Measurements from ENCODE around the gene ZC3H12A. TPM values are rescaled to one million over a fixed set of nuclear protein-coding genes. Genes with fewer than 3 reads are reported as not detected.

Gene ZC3H12A
- total and polyA plus RNA-seq, 2 experiments from 2014 or later, result 30.8 to 46.2 TPM

DNA sequence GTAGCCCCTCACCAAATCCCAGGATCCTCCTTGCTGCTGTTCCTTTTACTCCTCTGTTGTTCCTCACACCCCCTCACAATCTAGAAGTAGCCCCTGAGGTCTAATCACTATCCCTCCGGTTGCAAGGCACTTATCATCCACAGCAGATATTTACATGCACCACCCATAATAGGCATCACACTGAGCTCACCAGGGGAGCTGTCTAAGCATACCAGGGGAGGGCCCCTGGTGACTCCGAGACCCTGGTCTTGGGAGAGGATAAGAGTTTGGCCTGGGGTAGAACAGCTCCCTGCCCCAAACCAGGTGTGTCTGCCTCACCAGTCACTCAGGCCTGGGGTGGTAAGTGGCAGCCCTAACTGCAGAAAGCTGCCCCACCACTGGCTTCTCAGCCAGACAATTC lies 37.3 kb upstream of the ZC3H12A start:
- Histone ChIP-seq H3K4me1 (ENCODE audit: insufficient read depth) (no peaks in the 10 kb centered on the region), H3K27ac (no peak overlapping the region), H3K9me3 (ENCODE audit: low read depth) (no peaks in the 10 kb centered on the region), H3K79me2 (no peaks in the 10 kb centered on the region), H4K20me1 (ENCODE audit: insufficient read depth, poor library complexity, severe bottlenecking) (no peaks in the 10 kb centered on the region), H3K4me3 (no peak overlapping the region), H3K9me2 (replicated peaks; ENCODE audit: insufficient read depth) (no peaks in the 10 kb centered on the region), H3K4me2 (no peak overlapping the region), H2AFZ (no peak overlapping the region), H3K27me3 (peaks cover 10% of the 10 kb centered on the region), H3K36me3 (replicated peaks; ENCODE audit: insufficient read depth, low read depth) (no peaks in the 10 kb centered on the region)
- WGBS (ENCODE audit: low lambda C conversion rate, missing lambda C conversion rate), result 38% methylated on average over 2 of the region's 2 CpGs
- TF ChIP-seq EZH2phosphoT487 (IDR thresholded peaks at IDR 0.05; ENCODE audit: low read depth, severe bottlenecking, unreplicated experiment), result no peak
- TF ChIP-seq EZH2 (IDR thresholded peaks at IDR 0.05; ENCODE audit: borderline replicate concordance), result no peak
- TF ChIP-seq, protein P1, sequence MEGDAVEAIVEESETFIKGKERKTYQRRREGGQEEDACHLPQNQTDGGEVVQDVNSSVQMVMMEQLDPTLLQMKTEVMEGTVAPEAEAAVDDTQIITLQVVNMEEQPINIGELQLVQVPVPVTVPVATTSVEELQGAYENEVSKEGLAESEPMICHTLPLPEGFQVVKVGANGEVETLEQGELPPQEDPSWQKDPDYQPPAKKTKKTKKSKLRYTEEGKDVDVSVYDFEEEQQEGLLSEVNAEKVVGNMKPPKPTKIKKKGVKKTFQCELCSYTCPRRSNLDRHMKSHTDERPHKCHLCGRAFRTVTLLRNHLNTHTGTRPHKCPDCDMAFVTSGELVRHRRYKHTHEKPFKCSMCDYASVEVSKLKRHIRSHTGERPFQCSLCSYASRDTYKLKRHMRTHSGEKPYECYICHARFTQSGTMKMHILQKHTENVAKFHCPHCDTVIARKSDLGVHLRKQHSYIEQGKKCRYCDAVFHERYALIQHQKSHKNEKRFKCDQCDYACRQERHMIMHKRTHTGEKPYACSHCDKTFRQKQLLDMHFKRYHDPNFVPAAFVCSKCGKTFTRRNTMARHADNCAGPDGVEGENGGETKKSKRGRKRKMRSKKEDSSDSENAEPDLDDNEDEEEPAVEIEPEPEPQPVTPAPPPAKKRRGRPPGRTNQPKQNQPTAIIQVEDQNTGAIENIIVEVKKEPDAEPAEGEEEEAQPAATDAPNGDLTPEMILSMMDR (IDR thresholded peaks at IDR 0.05; ENCODE audit: poor library complexity), result no peak
- DNase-seq (ENCODE audit: low spot score), result no peak

DNA sequence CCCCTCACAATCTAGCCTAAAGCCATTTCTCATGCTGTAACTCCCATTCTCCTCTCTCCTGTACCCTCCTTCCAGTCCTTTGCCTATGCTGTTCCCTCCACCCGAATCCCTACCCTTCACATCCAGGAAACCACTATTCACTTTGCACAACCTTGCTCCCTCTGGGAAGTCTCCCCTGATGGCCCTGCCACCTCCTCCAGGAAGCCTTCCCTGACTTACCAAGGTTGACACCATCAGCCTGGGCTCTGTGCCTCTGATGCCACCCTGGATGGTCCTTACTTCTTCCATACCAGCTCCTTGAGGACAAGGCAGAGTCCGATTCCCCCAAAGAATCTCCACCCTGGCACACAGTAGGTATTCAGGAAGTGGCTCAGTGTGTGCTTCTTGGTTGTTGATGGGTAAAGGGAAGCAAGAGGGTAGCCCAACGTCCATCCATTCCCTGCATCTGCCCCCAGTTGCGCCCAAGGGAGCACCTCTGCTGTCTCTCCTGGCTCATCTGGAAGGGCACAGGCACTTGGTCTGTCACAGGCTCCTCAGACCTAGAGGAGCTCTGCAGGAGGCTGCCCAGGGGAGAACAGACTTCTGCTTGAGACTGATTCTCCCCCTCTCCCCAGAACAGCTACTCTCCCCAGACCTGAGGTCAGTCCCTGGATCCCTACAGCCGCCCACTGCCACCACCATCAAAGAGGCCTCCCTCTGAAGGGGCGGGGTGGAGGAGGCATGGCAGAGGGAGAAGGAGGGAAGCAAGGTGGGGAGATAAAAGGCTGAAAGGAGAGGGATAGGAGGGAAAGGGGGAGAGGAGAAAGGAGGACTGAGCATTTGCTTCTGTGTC lies 36.1 kb upstream of the ZC3H12A start:
- peaks cover 11% of the 10 kb centered on the region for H3K27me3 ChIP-seq
- H3K9me3 ChIP-seq (ENCODE audit: low read depth), result no peaks in the 10 kb centered on the region
- no peaks in the 10 kb centered on the region for H4K20me1 ChIP-seq (ENCODE audit: insufficient read depth, poor library complexity, severe bottlenecking)
- no peak overlapping the region for H3K4me3 ChIP-seq
- no peaks in the 10 kb centered on the region for H3K9me2 ChIP-seq (replicated peaks; ENCODE audit: insufficient read depth)
- TF ChIP-seq EZH2phosphoT487 (IDR thresholded peaks at IDR 0.05; ENCODE audit: low read depth, severe bottlenecking, unreplicated experiment), result no peak
- TF ChIP-seq, protein P1 (IDR thresholded peaks at IDR 0.05; ENCODE audit: poor library complexity), result no peak
- no peak for TF ChIP-seq EZH2 (IDR thresholded peaks at IDR 0.05; ENCODE audit: borderline replicate concordance)
- 69% methylated on average over 6 of the region's 6 CpGs for WGBS (ENCODE audit: low lambda C conversion rate, missing lambda C conversion rate)
- no peak overlapping the region for H3K27ac ChIP-seq
- no peak overlapping the region for H3K4me2 ChIP-seq
- no peaks in the 10 kb centered on the region for H3K36me3 ChIP-seq (replicated peaks; ENCODE audit: insufficient read depth, low read depth)
- H3K4me1 ChIP-seq (ENCODE audit: insufficient read depth), result no peaks in the 10 kb centered on the region
- no peak overlapping the region for H2AFZ ChIP-seq
- H3K79me2 ChIP-seq, result no peaks in the 10 kb centered on the region
- no peak for DNase-seq (ENCODE audit: low spot score)

DNA sequence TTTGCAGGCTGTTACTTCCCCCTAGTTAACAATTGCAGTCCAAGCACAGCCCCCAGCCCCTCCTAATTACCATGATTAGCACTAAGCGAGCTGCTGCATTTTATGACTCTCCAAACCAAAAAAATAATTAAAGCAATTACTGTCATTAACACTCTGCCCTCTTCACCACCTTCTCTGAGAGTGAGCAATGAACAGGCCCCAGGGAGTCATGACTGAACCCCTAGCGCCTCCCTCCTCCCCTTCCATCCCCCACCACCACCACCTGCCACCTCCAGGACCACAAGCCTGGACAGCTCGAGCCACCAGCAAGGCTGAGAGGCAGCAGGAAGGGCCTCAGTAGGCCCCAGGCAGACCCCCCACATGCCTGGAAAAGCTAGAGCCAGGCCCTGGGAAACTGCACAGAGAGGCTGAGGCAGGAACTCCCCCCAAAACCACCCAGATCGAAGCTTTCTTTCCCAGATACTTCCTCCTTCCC lies 35.5 kb upstream of the ZC3H12A start:
- TF ChIP-seq EZH2phosphoT487 (IDR thresholded peaks at IDR 0.05; ENCODE audit: low read depth, severe bottlenecking, unreplicated experiment), result no peak
- TF ChIP-seq, protein P1 (IDR thresholded peaks at IDR 0.05; ENCODE audit: poor library complexity), result no peak
- no peak for TF ChIP-seq EZH2 (IDR thresholded peaks at IDR 0.05; ENCODE audit: borderline replicate concordance)
- H3K4me2 ChIP-seq, result no peak overlapping the region
- WGBS (ENCODE audit: low lambda C conversion rate, missing lambda C conversion rate), result 42% methylated on average over 3 of the region's 4 CpGs
- no peaks in the 10 kb centered on the region for H3K9me3 ChIP-seq (ENCODE audit: low read depth)
- H3K27me3 ChIP-seq, result peaks cover 11% of the 10 kb centered on the region
- no peaks in the 10 kb centered on the region for H3K36me3 ChIP-seq (replicated peaks; ENCODE audit: insufficient read depth, low read depth)
- no peak for DNase-seq (ENCODE audit: low spot score)
- no peak overlapping the region for H3K4me3 ChIP-seq
- H3K4me1 ChIP-seq (ENCODE audit: insufficient read depth), result no peaks in the 10 kb centered on the region
- H3K27ac ChIP-seq, result no peak overlapping the region
- no peaks in the 10 kb centered on the region for H4K20me1 ChIP-seq (ENCODE audit: insufficient read depth, poor library complexity, severe bottlenecking)
- H3K9me2 ChIP-seq (replicated peaks; ENCODE audit: insufficient read depth), result no peaks in the 10 kb centered on the region
- no peaks in the 10 kb centered on the region for H3K79me2 ChIP-seq
- no peak overlapping the region for H2AFZ ChIP-seq
